ENCODE results near the gene ST6GALNAC5.

ST6GALNAC5 gene

DNA sequence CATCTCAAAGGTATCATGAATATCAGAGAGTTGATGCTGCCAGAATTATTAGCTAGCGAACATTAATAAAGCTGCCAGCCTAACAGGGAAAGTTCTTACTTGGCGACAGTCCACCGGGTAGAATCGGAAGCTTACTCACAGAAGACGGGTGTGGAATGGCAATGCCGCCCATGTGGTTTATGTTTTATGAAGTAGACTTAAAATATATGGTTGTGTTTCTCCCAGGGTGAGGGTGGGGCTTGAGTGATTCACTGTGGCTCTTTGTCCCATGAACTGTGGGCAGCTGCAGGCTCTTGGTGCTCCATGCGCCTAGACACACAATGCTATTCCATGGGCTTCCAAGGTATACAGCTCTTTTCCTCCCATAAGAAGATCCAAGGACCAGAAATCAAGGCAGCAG lies 189.2 kb downstream of the ST6GALNAC5 start:
- no peak for DNase-seq

DNA sequence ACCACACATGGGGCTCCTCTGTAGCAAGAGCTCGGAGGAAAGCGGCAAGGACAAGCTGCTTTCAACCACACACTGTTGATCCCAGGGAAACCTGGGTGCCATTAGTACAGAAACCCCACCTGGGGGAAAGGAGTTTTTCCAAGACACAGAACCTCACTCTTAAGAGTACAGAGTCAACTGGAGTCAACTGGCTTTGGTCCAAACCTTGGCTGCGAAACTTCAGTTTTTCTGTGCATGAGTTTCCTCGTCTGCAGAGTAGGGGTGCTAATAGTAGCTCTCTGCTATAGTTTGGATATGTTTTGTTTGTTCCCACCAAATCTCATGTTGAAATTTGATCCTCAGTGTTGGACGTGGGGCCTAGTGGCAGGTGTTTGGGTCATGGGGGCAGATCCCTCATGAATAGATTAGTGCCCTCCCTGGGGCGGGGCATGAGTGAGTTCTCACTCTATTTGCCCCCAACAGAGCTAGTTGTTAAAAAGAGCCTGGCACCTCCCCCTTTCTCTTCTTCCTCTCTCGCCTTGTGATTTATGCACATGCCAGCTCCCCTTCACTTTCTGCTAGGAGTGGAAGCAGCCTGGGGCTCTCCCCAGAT lies 190.8 kb downstream of the ST6GALNAC5 start:
- DNase-seq, result no peak

DNA sequence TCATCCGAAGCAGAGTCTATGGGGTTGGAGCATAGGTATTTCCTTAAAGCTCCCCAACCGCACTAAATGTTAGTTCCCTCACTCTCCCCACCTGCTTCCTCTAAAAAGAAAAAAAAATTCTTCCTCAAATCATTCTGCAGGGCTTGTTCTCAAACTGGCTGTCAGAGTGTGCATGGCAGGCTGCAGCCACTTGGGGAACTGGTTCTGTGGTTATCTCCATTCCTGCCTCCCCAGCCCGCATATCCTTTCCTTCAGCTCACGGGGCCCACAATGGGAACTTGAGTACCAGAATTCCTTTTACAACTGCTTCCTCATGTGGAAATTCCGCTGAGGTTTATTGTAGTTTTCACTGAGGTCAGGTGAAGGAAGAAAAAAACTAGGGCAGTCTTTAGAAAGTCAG lies 192.7 kb downstream of the ST6GALNAC5 start:
- no peak for DNase-seq

DNA sequence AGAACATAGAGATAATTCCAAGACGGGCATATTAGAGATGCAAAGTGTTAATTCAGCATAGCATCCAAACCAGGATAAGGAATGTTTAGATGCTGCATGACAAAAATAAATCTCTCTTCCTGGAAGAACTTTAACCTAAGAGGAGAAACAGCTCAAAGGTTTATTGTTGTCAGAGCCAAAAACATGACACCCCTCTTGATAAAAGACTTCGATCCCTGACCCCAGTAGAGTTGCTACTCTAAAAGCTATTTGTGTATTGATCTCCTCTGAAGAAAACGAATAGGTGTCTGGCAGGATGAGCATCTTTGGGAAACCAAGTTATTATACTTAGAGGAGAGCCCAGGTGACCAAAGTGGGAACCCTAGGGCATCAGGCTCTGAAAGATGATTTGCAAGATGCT lies 193.9 kb downstream of the ST6GALNAC5 start:
- DNase-seq, result no peak

DNA sequence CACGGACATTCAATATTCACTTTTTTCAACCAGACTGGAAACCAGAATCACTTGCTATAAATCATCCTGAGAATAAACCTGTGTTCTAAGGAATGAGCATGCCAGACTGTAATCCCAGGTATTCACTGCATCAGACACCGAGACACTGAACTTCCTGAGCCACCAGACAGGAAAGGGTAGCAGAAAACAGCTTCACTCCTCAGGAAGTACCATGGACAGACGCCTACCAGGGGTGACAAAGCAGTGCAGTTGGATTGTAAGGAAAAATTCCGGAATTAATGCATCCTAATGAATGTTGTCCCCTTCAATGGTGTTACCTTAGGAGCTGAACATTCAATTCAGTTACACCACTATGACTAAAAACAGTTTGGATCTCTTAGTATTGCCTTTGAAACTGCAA lies 195.8 kb downstream of the ST6GALNAC5 start:
- no peak for DNase-seq

DNA sequence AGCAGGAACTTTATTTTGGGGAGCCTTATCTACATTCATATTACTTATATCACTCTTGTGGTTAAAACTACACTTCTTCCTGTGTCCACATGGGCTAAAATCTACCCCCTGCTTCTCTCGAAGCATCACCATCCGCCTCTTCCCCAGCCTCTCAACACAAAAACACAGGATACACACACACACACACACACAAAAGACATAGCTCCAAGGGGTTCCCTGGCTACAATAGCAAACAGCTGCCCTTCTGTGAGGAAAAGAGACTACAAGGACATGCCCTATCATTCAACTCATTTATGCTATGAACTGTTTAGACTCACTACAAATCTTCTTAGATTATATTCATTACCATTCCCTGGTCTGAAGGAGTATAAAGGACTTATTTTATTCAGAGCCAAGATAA lies 197.0 kb downstream of the ST6GALNAC5 start:
- no peak for DNase-seq

DNA sequence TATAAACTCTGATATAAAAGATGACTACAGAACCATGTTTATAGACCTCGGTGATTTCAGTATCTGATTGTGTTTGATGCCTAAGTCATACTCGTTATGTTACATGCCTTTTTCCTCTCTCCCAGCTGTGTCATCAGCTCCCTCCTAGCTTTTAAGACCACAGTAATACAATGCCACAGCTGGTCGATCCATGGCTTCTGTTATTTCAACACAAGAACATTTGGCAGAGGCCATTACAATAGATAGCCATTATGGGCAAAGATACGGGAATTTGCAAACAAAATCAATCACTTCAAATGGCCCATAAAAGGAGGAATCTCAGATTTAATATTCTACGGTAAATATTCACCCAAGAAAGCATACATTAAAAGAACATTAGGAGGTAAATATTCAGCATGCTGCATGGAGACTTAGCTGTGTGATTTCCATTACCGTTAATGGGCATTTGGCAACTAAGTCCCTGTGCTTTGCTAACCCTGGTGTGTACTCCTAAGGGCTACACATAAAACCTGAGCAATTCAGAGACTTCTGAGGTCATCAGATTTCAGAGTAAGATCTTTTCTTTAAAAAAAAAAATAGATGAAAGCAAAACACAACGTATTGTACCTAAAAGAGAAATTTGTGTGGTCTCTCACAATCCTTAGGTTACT lies 198.5 kb downstream of the ST6GALNAC5 start:
- no peak for DNase-seq

DNA sequence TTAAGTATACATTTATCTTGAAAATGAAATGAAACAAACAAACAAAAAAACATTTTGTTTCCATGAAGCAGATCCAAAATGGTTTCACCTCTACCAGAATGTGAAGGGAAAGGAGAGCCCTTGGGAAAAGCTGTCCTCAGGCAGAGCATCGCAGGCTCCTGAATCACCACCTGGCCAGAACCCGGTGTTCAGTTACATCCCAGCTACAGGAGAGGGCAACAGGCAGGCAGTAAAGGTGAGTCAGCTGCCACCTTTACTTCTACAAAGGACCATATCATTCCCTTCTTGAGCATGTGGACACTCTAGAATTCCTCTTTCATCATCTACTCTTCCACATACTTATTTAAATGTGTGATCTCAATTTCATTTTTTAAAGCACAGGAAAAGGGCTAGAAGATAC lies 200.7 kb downstream of the ST6GALNAC5 start:
- DNase-seq, result no peak

DNA sequence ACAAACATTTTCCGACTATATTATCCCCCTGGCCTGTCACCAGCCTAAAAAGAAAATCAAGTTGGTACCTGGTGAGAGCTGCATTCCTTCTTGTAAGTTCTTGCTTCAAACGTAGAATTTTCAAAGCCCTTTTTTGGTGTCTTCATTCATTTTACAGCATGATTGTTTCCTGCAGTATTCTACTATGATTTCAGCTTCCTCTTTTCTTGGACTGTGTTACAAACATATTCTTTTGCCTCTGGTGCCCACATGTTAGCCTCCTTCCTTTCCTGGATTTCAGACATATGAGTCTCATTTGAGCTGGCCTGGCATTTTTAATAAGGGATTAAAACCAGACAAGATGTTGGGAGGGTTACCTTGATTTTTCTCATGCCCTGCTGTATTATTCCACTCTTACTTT lies 209.5 kb downstream of the ST6GALNAC5 start:
- no peak for DNase-seq

DNA sequence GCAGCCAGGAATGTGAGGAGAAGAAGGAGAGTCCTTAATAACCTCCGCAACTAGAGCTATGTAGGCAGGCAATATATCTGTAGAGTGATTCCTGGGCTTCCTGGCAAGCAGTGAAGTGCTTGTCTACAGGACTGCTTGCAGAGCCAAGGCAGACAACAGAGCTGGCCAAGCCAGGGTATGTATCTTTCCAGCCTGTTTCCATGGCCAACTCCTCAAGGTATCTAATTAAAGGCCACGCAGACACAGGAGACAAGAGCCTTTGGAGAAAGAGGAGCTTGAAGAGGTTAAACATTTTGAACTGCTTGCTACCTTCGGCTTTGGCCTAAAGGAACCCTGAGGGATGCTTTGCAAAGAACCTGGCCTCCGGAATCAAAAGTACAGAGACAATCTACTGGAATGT lies 214.6 kb downstream of the ST6GALNAC5 start:
- DNase-seq, result no peak

DNA sequence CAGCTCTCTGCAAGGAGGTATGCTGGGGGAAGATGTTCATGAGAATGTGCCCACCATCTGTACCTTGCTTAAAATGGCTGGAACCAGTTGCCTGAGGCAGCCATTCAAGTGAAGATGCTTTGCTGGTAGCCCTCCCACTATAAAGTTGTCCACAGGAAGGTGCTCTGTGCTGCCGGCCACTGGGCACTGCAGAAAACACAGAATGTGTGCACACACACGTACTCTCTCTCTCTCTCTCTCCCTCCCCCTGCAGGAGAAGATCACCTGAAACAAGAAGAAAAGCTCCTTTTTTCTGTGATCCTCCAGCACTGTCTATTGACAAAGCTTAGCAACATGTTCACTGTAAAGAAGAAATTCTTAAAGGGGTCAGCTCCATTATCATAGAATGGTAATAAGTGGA lies 217.2 kb downstream of the ST6GALNAC5 start:
- no peak for DNase-seq

DNA sequence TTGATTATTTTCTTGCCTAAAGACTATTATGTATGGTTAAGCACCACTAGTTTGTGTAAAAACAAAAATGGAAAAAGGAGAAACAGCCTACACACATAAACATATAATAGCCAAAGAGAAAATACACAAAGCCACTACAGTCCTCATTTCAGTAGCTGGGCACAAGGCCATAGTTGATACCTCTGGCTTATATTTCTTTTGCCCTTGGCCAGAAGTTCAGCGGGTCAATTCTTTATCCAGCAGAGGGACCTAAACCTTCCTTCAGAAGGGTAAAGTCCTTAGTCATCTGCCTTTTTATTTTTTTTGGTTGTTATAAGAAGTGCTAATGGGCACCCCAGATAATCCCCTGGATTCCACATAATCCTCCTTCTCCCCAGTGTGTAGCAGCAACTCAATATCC lies 217.8 kb downstream of the ST6GALNAC5 start:
- DNase-seq, result no peak

DNA sequence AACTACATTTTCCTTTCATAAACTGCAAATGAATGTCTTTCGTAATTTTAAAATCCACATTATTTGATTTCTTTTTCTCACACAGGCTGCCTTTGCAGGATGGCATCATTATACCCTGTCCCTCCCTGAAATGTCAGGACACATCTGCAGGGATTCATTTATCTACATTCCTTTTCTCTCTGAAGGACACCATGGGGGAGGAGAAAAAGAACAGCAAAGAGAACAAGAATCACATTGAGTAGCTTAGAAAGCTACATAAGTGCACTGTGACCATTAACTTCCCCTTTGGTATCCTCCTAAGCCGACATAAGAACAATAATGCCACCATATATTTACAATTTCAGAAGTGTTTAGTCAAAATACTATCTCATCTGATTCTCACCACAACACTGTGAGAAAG lies 222.5 kb downstream of the ST6GALNAC5 start:
- DNase-seq, result no peak

DNA sequence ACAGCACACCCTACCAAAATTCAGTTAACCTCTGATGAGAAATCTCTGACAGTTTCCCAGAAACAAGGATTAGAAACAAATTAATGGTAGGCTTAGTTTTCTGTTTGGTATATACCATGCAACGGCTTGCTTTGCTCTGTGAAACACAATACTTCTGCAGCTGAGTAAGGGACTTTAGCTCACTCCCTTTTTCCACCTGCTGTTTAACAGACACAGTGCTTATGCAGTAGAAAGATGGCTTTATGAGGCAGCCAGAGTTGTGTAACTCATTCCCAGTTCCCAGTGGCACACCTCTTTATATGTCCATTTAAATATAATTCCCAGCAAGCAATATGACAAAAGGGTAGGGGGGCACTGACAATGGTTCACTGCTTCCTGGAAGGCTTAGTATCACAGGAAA lies 228.0 kb downstream of the ST6GALNAC5 start:
- DNase-seq, result no peak

DNA sequence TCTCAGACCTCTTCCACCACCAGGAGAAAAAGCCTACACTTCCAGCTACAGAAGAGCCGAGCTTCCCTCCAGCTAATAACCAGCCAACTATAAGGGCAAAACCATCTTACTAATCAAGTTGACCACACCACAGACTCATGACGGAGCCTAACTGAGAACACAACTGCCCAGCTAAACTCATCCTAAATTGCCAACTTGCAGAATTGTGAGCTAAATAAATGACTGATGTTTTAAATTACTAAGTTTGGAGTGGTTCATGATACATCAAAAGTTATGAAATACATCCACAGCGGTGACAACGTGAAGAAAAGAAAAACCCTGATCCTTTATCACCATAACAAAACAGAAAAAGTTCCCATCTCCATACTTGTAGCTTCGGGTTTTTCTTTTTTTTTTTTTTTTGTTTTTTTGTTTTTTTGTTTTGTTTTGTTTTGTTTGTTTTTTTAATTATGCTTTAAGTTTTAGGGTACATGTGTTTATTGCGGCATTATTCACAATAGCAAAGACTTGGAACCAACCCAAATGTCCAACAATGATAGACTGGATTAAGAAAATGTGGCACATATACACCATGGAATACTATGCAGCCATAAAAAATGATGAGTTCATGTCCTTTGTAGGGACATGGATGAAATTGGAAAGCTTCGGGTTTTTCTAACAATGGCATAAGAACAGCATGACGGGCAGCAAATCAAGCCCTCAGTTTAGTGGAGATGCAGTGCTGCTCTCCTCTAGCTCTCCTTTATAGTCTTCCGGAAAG lies 229.4 kb downstream of the ST6GALNAC5 start:
- no peak for DNase-seq

DNA sequence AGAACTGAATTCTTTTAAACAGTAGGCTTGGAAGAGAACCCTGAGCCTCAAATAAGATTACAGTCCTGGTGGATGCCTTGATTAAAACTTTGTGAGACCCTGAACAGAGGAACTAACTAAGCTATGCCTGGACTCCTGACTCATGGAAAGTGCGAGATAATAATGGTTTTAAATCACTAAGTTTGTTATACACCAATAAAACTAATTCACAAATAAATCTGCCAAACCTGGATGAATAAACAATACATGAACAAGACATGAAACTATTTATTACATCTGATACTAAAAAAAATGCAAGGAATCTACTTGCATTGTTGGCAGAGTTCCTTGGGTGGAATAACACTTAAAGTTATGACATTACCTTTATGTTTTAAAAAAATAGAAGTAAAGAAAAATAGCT lies 233.6 kb downstream of the ST6GALNAC5 start:
- DNase-seq, result no peak

DNA sequence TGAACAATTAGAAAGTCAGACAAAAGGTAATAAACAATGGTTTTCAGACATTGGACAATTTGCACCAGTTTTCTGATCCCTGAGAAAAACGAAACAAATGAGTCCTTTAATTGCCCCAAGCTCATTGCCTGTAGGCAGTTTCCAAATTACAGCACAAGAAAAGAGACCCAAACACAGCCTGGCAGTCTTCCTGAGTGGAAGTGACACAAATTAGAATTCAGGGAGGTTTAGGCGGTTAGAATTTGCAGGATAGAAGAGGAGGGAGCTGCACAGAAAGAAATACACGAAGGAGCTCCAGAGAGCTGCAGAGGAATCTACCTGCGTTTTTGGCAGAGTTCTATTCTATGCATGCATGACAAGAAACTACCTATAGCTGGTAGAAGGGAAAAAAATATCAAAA lies 236.2 kb downstream of the ST6GALNAC5 start:
- DNase-seq, result no peak

DNA sequence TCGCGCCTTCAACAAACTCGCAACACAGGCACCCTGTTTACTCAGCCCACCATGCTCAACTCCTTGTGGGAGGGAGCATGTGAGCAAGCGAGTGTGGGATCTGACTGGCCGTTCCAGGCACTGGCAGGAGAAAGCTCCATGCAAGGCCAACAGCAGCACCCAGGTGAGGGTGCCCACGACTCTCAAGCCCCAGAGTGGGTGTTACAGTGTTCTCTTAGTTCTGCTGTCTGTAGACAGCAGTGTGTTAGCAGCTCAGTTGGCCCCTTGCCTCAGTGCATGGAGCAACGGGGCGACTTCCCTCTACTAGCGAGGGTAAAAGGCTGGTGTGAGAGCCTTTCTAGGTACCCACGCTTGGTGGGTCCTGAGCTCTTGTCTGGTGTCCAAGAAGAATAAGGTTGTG lies 237.4 kb downstream of the ST6GALNAC5 start:
- DNase-seq, result no peak
